Measurements from ENCODE around the gene VPS4B.

- TF ChIP-seq CTCF (conservative IDR thresholded peaks at IDR 0.05; ENCODE audit: low read depth in 2 of 2) (no peak), REST (IDR thresholded peaks at IDR 0.05; ENCODE audit: unreplicated experiment) (no peak), EZH2 (IDR thresholded peaks at IDR 0.05; ENCODE audit: low read depth, unreplicated experiment) (no peak), EZH2phosphoT487 (IDR thresholded peaks at IDR 0.05; ENCODE audit: unreplicated experiment) (no peak), POLR2AphosphoS5 (IDR thresholded peaks at IDR 0.05; ENCODE audit: low read depth) (no peak), ZNF462 (CRISPR knock-in tag; IDR thresholded peaks at IDR 0.05) (no peak), ETS1 (IDR thresholded peaks at IDR 0.05) (no peak)
Measured at GRCh38 chr18:63402246-63403162, 19.8 kb downstream of the VPS4B start.

Measured in GM23338 (cell line).